AG04450 (cell line): ENCODE data around the gene PLXDC2. TPM values are rescaled to one million over a fixed set of nuclear protein-coding genes. Genes with fewer than 3 reads are reported as not detected.

Experiments used
- CTCF ChIA-PET: fragments of 300-600, 350-600 bp; formaldehyde crosslinking; extraction: SDS; loops from one replicate; lab custom pipeline; 2022; ENCODE audit warnings: antibody characterized with exemption, inconsistent platforms; lab: Charles Lee
- POLR2A ChIA-PET: fragments of 350-600 bp; formaldehyde crosslinking; extraction: SDS; loops from one replicate; lab custom pipeline; 2021; ENCODE audit warnings: antibody characterized with exemption, inconsistent platforms; lab: Yijun Ruan, JAX
- DNase-seq: peaks from one replicate; pipeline ENCODE4 v3.0.0-alpha.2; 2011; ENCODE audit warnings: low read depth, low spot score
- H3K27ac ChIP-seq: one replicate; pipeline ENCODE4 v1.5.1; 2012; ENCODE audit warnings: low read depth, low read length, control low read depth
- H3K27me3 ChIP-seq: one replicate; pipeline ENCODE4 v1.6.0; 2012; ENCODE audit warnings: low read length; ENCODE audit not compliant: control insufficient read depth, insufficient read depth
- H3K4me3 ChIP-seq: 2 replicates; pipeline ENCODE4 v1.5.1; 2011; ENCODE audit warnings: mild to moderate bottlenecking, low read depth, low read length, control low read depth
- H3K9me3 ChIP-seq: 2 replicates; pipeline ENCODE4 v1.5.1; 2012; ENCODE audit warnings: low read length; ENCODE audit not compliant: control insufficient read depth, insufficient read depth
- CTCF ChIP-seq: IDR thresholded peaks from 2 replicates; pipeline ENCODE4 v1.5.1; 2011; ENCODE audit warnings: low read depth, low read length, control low read depth, inconsistent platforms
- polyA plus RNA-seq: library from polyadenylated mRNA; depleted of rRNA; stranded (reverse); fragments of >200 nt; gene quantifications from 2 replicates; pipeline ENCODE4 v1.2.3, GENCODE V29; 2011

PLXDC2 gene
- polyA plus RNA-seq, 1 experiment = 10.4 TPM

- ChIA-PET POLR2A (no interaction called here), CTCF (no interaction called here)
- H3K9me3 ChIP-seq = no peaks in the 10 kb centered on the region
- no peak for DNase-seq
- H3K27me3 ChIP-seq = no peaks in the 10 kb centered on the region
- H3K4me3 ChIP-seq = no peak overlapping the region
- no peak for TF ChIP-seq CTCF
- no peak overlapping the region for H3K27ac ChIP-seq
Observed at GRCh38 chr10:19777806-19778205, 38.4 kb upstream of the PLXDC2 start.

- TF ChIP-seq CTCF = no peak
- no peak overlapping the region for H3K4me3 ChIP-seq
- ChIA-PET CTCF (no interaction called here), POLR2A (no interaction called here)
- DNase-seq = no peak
- H3K9me3 ChIP-seq = no peaks in the 10 kb centered on the region
- no peaks in the 10 kb centered on the region for H3K27me3 ChIP-seq
- H3K27ac ChIP-seq = no peak overlapping the region
Observed at GRCh38 chr10:19778996-19779395, 37.2 kb upstream of the PLXDC2 start.

- no peak for DNase-seq
- CTCF ChIA-PET = interaction anchor here (0.8 kb wide), 1 partner anchor 371 kb away, joined by 4 read pairs; no protein-coding TSS in a partner anchor
- H3K27me3 ChIP-seq = no peaks in the 10 kb centered on the region
- H3K4me3 ChIP-seq = no peak overlapping the region
- H3K9me3 ChIP-seq = no peaks in the 10 kb centered on the region
- TF ChIP-seq CTCF = no peak
- no peak overlapping the region for H3K27ac ChIP-seq
- POLR2A ChIA-PET = no interaction called here
Observed at GRCh38 chr10:19782430-19783089, 33.7 kb upstream of the PLXDC2 start.

GRCh38 chr10:19783721-19784120 is 32.5 kb upstream of the PLXDC2 start:
- ChIA-PET CTCF (interaction anchor here (1.0 kb wide), 1 partner anchor 371 kb away, joined by 6 read pairs; no protein-coding TSS in a partner anchor), POLR2A (no interaction called here)
- Histone ChIP-seq H3K27ac (no peak overlapping the region), H3K27me3 (no peaks in the 10 kb centered on the region), H3K9me3 (no peaks in the 10 kb centered on the region), H3K4me3 (no peak overlapping the region)
- no peak for DNase-seq
- TF ChIP-seq CTCF = no peak

- TF ChIP-seq CTCF = no peak
- POLR2A ChIA-PET = no interaction called here
- Histone ChIP-seq H3K27me3 (no peaks in the 10 kb centered on the region), H3K4me3 (no peak overlapping the region), H3K27ac (no peak overlapping the region), H3K9me3 (no peaks in the 10 kb centered on the region)
- CTCF ChIA-PET = interaction anchor here (1.5 kb wide), 1 partner anchor 373 kb away, joined by 9 read pairs; no protein-coding TSS in a partner anchor
- no peak for DNase-seq
Observed at GRCh38 chr10:19785366-19785765, 30.9 kb upstream of the PLXDC2 start.
